Activated CD8-positive, alpha-beta memory T cell treated with anti-CD3 and anti-CD28 coated beads, Interleukin-2, amount 50 U/mL, for 4 hours (primary cell): ENCODE measurements around the gene APBB2.

Source experiments
- DNase-seq: peaks from one replicate; pipeline ENCODE4 v3.0.0-alpha.2; 2020

Gene APBB2

DNA sequence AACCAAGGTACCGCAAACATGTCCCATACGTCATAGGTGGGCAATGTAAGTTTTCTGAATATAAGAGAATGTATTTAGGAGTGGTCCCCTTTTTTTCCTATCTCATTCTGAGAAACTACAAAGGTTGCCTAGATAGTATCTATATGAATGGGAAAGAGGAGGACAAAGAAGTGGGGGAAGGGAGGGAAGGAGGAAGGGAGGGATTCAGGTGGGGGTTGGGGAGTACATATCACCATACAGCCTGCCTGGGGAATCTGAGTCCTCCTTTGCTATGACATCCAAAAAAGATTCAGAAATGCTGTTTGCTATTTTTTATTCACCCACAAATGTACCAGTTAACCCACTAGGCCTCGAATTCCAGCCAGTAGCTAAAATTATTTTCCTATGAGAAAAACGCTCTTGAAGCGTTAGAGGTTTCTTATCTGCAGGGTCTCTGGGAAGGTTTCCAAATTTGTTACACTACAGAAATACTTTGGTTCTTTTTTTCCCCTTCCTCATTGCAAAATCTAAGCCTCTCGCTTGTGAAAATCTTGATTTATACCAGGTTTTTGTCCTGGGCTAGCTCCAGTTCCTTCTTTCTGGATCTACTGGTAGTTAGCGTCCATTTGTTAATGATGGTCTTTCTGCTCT, 251.7 kb downstream of the APBB2 start:
- DNase-seq = no peak

DNA sequence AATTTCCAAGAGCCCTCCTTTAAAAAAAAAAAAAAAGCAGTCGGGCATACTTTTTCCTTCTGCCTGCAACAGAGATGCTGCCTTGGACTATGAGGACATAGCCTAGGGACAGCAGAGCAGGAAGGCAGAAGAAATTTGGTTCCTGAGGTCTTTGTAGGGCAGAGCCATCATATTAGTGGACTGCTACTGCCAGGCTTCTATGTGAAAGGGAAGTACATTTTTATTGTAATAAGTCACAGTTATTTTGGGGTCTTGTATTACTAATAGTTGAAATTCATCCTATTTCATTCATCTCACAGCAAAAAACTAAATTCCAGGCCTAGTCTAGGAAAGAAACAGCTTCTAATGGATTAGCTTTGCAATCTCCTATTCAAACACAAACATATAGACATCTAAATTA, 253.4 kb downstream of the APBB2 start:
- DNase-seq = no peak

DNA sequence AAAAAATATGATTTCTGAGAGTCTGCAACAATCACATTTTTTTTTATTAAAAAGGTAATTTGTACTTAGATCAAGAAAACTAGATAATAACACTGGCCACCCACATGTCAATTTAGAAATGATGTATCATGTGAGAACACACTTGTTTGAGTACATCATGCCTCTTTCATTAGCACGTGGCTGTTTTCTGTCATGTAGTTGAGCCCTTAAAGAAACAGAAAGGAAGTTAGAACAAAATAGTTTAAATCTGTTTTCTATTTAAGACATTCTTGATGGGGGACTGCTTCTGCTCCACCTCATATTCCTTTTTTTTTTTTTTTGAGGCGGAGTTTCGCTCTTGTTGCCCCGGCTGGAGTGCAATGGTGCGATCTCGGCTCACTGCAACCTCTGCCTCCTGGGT, 257.1 kb downstream of the APBB2 start:
- DNase-seq = no peak

DNA sequence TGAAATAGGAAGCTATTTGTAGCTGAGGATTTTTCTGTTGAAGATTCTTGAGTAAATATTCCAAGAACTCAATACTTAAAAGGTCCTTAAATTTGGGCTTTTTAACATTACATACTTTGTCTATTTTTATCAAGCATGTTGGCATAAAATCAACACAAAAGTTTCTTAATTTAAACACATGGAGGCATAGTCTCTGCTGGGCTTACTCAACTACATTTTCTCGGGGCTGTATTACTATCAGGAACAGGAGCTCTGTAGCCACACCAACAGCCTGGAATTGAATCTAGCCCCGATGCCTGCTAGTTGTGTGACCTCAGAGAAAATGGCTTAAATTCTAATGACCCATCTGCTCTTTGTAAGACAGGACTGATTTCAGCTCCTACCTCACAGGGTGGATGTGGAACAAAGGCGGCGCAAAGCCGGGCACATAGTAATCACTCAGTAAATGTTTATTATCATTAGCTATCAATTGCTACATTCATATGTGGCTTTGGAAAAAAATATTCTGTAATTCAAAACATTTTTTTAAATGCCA, 257.6 kb downstream of the APBB2 start:
- no peak for DNase-seq

DNA sequence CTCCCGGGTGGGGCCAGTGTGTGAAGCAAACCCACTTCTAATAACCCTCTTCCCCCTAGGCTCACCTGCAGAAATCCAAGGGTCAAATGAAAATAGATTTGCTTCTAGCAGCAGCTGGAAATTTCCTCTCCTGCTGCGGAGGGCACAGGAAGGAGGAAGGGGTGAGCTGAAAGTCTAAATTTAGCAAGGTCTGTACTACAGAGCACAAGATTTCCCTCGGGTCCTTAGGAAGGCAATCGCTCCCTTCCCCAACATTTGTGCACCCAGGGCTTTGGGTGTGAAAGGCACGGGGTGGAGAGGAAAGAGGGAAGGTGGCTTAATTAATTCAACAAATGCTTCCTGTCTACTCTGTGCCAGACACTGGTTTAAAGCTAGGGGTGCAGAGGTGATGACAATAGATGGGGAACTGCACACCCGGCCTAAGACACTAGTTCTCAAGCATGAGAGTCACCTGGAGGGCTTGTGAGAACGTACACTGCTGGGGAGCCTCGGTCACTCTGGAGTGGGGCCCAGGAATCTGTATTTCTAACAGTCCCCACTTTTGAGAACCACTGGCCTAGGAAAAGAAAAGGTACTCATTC, 260.2 kb downstream of the APBB2 start:
- no peak for DNase-seq

DNA sequence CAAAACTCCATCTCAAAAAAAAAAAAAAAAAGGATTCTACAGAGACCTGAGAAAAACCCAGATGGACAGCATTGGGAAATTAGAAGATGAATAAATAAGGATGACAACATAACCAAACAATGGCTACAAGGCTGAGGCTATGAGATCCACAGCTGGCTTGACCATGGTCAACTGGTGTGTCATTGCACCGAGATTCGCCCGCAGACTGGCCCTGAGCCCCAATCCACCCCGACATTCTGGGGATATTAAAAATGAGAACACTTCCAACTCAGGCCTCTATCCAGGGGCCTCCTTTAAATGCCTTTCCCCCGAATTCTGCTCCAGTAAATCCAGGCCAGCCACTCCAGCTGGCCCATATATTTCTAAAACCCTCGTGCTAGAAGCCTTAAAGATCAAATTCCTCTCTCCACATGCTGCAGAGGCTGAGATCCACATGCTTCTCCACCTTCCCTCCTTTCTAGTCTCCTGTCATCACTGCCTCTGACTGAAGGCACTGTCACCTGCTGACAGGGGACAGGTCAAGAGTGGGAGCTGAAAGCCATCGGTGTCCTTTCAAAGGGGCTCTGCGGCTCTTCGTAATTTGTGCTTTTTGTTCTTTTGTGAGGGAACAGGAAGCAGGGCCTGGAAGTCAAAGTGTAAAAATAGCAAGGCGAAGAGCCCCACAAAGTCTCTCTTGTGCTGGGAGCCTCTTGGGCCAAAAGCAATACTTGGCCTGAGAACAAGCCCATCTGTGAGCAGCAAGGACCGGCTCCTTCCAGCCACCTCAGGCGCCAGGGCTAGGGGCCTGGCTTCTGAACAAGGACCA, 260.9 kb downstream of the APBB2 start:
- no peak for DNase-seq

DNA sequence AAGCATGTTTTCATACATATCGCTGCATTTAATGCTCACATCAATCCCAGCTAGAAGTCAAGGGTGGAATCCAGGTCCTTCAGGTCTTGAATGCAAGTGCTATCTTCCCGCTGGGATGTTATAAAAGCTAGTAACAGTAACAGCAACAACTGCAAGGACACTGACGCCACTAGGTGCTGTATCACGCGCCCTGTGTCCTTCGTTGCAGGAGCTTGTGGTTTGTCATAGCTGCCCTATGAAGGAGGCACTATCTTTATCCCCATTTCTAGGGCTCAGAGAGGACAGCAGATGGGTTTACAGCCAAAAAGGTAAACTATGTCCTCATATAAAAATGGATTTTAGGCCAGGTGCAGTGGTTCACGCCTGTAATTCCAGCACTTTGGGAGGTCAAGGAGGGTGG, 261.7 kb downstream of the APBB2 start:
- DNase-seq = no peak

DNA sequence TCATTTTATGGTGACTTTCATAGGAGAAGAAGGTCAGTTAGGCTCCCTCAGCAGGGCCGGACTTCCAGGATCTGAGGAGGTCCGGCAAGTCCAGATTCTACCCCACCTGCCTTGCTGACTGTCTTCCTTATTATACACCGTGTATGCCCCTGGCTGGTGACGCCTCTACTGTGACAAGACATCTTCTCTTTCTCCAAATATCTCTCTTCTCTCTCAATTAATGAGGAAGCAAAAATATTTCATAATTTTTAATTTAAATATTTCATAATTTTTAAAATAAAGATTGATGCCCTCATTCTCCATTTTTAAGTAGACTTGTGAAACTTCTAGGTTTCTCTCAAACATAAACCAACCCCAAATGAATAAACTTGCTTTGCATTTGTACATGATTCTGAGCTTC, 262.1 kb downstream of the APBB2 start:
- no peak for DNase-seq

DNA sequence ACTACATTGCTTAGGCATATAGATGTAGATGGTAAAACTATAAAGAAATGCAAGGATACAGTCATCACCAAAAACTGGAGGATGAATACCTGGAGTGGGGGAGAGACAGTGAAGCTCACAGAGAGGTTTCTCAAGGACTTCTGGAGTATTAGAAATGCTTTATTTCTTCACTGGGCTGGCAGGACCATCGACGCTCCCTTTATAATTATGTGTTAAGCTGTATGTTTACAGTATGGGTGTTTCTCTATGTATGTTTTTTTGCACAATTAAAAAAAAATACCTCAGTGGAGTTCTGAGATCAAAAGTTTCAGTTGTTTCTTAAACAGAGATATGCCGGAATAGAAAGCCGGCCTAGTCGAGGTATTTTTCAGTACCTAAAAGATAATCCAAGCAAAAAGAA, 263.3 kb downstream of the APBB2 start:
- DNase-seq = no peak

DNA sequence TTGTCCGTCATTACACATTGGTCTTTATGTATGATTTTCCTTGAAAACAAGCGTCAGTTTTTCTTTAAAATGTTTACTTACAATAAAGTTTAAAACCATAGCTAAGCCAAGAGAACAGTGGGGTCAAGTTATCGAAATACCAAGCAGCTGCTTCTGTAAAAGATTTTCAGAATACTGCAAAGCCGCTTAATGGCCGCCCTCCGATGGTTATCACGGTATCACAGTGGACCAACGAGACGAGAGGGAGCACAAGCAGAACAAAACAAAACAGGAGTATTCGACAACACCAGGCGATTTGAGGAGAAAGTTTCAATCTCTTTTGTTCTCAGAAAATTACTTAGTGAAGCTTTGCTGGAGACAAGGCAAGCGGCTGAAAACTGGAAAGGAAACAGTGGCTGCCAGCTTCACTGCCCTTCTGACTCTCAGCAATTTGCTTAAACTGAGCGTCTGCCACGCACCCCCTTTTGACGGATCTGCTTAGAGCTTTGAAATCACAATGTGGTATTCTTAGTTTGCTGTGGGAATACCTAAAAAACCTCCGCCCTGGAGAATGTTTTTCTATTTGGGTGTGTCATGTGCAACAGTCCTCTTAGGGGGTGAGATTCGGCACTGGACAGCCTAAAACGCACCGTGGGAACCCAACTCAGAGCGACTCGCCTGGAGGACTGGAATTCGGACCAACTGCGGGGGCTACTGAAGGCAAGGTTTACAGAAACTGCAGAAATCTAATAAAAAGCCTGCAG, 264.8 kb downstream of the APBB2 start:
- no peak for DNase-seq

DNA sequence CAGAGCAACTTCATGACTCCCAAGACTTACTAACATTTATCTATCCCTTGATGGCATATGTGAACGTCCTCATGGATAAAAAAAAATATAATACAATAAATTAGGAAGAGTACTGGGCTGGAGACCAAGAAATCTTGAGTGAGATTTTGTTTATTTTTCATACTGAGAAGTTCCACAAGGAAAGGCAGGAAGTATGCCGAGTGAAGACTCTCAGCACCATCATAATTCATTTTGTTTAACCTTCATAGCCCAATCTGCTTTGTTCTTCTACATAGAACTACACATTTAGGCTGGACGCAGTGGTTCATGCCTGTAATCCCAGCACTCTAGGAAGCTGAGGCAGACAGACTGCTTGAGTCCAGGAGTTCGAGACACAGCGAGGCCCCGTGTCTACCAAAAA, 266.3 kb downstream of the APBB2 start:
- no peak for DNase-seq

DNA sequence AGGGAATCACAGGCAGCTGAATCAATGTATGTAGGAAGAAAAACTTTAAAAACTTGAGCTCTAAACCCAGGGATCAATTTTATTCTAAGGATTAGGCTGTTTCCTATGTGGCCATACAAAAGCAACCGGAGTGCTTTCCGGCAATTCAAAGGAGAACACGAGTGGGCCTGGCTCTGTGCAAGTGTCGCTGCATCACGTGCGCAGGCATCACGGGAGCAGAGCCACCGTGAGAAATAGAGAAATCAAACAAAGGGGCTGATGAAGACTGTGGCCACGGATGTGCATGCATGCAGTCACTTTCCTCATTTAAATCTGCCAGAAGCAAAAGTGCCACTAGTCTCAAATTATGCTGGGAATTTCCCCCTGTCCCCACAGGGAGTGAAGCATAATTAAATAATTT, 267.7 kb downstream of the APBB2 start:
- no peak for DNase-seq

DNA sequence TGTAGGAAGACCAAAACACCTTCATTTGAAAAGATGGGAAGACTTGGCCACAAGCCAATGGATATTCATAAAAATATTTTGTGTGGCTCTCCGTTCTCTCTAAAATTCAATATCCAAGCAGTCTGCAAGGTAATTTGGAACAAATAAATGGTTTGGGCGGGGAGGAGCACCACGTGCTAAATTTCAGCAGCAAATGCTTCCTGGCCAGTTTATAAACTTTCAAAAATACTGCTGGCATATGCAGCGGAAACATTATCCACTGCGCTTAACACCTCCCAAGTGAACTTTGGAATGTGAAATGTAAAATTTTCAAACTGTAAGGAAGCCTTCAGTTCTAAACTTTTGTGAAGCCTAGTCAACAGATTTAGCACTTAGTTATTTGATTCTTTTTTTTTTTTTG, 273.6 kb downstream of the APBB2 start:
- DNase-seq = no peak

DNA sequence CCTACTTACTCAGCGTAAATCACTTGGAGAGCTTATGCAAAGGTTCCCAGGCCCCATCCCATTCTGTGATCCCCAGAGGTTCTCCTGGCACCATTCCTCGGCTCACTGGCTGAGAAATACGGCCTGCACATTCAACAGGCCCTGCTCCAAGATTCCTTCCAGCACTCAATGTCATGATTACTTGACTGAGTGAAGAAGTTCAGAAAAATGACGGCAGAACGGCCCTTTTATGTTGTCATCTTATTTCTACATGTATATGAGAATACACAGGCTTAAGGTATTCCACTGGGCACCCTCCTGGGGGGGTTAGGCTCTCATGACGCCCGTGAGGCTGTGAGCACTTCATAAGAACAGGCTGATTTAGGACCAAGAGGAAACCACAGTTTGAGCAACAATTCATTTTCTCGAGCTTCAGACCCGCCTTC, 274.0 kb downstream of the APBB2 start:
- DNase-seq = no peak

DNA sequence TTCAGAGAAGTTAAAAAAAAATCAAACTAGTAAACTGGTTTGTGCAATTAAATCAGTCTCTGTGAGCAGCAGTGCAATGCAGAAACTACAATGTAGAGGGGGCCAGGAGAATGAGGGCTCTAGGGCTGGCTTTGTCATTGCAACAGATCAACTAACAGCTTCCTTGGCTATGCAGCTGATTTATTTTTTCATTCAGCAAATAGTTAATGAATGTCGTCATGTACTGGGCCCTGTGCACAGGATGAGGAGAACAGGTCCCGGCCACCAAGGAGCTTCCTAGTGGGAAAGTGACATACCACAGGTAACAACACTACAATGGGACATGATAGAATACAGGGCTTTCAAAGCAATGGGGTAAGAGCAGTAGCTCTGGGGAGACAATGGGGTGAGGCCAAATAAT, 274.5 kb downstream of the APBB2 start:
- no peak for DNase-seq

DNA sequence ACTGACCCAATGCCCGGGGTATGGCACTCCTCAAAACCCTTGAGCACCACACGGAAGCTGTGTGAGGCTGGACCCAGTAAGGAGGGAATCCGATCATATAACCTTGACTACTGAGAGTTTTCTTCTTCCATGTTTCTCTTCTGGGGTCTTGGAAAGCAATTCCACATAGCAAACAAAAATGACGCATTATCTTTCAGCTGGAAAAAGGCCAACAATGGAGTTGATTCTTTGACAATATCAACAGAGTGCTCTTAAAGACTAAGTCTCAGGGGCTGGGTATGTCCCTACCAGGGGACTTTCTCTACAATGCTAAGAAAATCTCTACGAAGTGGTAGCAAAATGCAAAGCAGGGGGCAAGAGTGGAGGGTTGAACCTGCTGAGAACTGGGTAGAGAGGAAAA, 276.0 kb downstream of the APBB2 start:
- DNase-seq = no peak

DNA sequence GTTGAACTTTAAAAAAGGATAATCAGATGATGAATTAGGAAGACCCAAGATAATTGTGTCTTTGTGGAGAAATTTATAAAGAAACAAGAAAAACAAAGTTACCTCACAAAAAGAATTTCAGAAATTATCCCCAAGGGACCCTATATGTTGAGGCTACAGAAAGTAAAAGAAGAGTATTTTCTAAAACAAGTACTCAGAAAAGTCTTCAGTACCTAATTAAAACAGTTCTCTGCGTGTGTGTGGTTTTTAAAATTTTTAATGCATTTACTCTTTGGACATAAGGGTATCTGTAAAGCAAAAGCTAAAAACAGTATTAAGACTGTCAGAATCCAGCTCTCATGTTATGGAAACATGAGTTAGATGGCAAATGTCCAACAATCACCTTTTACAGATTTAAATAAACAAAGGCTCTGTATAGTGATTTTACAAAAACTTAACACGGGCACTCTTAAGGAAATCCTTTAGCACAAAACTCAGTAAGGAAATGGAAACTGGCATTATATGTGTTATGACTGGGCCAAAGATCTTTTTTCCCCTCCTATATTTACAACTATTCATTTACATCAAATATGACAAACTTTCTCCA, 277.1 kb downstream of the APBB2 start:
- DNase-seq = no peak

DNA sequence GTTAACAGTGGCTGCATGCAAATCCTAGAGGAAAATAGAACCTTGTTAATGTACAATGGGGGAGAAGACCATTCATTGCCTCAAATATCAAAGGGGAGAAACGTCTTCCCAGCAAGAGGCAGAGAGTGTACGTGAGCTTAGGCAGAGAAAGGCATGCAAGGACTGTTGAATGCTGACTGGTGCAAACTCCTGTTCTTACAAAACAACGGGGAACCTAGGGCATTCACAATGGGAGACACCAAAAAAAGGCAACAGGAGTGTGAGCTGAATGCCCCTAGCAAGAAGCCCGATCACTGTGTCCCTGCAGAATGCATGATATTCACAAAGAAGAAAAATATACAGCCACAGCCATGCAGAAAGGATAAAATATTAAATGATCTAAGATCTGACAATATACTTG, 279.7 kb downstream of the APBB2 start:
- no peak for DNase-seq

DNA sequence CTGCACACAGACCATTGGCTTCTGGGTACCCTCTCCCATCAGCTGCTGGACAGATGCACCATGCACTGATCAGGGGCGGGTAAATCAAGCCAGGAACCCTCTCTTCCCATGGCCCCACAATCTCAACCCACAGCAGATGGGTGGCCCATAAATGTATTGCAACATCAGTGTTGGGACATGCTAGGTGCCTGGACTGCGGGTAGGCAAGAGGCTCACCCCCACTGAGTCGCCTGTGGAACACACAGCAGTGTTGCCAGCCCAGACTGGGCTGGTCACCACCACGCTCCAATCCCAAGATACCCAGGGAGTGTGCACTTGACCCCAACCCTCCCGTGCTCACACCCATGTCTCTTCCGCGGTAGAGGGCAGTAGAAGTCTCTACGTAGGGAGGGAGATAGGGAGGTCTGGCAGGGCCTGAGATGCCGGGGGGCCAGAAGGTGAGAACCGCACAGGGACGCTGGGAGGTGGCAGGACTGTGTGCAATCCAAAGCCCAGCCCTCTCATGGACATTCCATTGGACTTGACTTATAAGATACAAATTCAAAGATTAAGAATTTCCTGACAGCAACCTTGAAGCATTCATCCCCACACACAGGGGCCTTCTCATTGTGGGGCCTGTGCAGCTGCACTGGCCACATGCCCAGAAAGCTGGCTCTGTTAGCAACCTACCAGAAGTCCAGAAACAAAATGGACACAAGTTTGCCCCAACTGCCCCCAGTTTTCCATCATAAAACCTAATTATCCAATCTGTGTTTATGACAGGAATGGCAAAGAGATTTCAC, 280.9 kb downstream of the APBB2 start:
- no peak for DNase-seq

DNA sequence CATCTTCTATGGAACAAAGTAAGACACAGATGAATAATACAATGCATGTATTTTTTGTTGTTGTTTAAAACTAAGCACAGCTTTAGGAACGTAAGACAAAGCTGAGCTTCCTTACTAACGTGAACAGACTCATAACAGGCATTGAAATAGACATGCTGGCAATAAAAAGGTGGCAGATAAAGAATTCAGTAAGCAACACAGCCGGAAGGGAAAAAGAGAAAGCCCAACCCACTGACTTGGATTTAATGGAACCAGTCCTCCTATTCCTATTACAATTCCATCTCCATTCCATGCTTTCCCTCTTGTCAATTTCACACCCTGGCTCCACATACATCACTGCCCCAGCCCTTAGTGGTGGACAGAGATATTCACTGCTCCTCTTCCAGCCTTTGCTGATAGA, 282.5 kb downstream of the APBB2 start:
- no peak for DNase-seq

DNA sequence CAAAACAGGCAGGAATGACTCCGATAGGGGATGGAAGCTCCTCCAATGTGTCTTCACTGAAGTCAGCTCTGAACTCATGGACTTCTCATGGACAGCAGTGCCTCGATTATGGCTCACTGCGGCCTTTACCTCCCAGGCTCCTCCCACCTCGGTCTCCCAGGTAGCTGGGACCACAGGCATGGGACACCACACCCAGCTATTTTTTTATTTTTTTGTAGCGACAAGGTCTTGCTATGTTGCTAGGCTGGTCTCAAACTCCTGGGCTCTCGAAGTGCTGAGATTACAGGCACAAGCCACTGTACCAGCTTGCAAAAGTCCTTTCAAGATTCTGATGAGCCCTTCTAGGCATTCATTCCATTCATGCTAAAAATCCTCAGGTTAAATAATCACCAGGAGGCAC, 283.1 kb downstream of the APBB2 start:
- DNase-seq = no peak

DNA sequence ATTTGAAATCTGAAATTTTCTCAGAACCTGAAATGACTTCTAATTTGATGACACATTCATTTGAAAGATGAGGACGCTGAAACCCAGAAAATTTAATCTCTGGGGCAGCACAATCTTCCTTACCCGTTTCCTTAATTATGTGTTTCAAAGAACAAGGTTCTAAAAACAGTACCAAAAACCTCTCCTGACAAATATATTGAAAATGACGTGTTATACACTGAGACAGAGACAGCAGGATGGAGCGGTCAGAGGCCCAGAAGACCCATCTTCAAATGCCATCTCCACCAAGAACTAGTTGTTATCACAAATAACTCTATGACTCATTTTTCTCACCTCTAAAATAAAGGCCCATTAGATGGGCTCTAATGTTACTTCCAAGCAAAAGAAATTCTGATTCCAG, 287.3 kb downstream of the APBB2 start:
- DNase-seq = no peak
